Neural cell (in vitro differentiated cells): Measurements from ENCODE around the gene OR2F2. TPM values are rescaled to one million over a fixed set of nuclear protein-coding genes. Genes with fewer than 3 reads are reported as not detected.

Source experiments
- H2AFZ ChIP-seq: fragments of 200-600, 300-800 bp; sonication (generic), shearing (Covaris generic); 2 replicates; pipeline ENCODE4 v1.6.0; 2014; ENCODE audit warnings: low read depth, mild to moderate bottlenecking, antibody characterized with exemption, low read length, moderate library complexity
- H3F3A ChIP-seq: fragments of 200-600 bp; shearing (Covaris generic); 2 replicates; pipeline ENCODE4 v1.6.1; 2016; ENCODE audit warnings: mild to moderate bottlenecking, moderate library complexity, mixed read lengths, antibody characterized with exemption, low read length; ENCODE audit not compliant: insufficient read depth, poor library complexity, severe bottlenecking
- H3K27ac ChIP-seq: fragments of 200-600, 300-800 bp; sonication (generic), shearing (Covaris generic); 2 replicates; pipeline ENCODE4 v1.5.1; 2014; ENCODE audit warnings: mild to moderate bottlenecking, low read length, moderate library complexity
- H3K27me3 ChIP-seq: fragments of 300-800, 200-600 bp; sonication (generic), shearing (Covaris generic); 2 replicates; pipeline ENCODE4 v1.6.0; 2014; ENCODE audit warnings: mild to moderate bottlenecking, low read depth, low read length, moderate library complexity; ENCODE audit not compliant: insufficient read depth
- H3K36me3 ChIP-seq: fragments of 300-800, 200-600 bp; sonication (generic), shearing (Covaris generic); 2 replicates; pipeline ENCODE4 v1.5.1; 2014; ENCODE audit warnings: mild to moderate bottlenecking, antibody characterized with exemption, low read length, moderate library complexity; ENCODE audit not compliant: insufficient read depth
- H3K4me2 ChIP-seq: fragments of 300-800, 200-600 bp; sonication (generic), shearing (Covaris generic); 2 replicates; pipeline ENCODE4 v1.6.0; 2014; ENCODE audit warnings: mild to moderate bottlenecking, low read length
- H3K4me3 ChIP-seq: fragments of 300-800, 200-600 bp; sonication (generic), shearing (Covaris generic); 2 replicates; pipeline ENCODE4 v1.5.1; 2014; ENCODE audit warnings: mild to moderate bottlenecking, low read length, moderate library complexity
- H3K79me2 ChIP-seq: fragments of 200-600 bp; shearing (Covaris generic); replicated peaks from 2 replicates; pipeline ENCODE4 v1.6.0; 2014; ENCODE audit warnings: mild to moderate bottlenecking, low read length, moderate library complexity; ENCODE audit not compliant: insufficient read depth
- H3K9ac ChIP-seq: fragments of 300-800, 200-600 bp; sonication (generic), shearing (Covaris generic); 2 replicates; pipeline ENCODE4 v1.6.1; 2016; ENCODE audit warnings: mild to moderate bottlenecking, low read length, mixed read lengths
- H3K9me2 ChIP-seq: fragments of 200-600 bp; shearing (Covaris generic); 2 replicates; pipeline ENCODE4 v1.6.1; 2016; ENCODE audit warnings: mild to moderate bottlenecking, low read length, mixed read lengths; ENCODE audit not compliant: insufficient read depth
- H3K9me3 ChIP-seq: fragments of 200-600, 300-800 bp; sonication (generic), shearing (Covaris generic); 2 replicates; pipeline ENCODE4 v1.6.1; 2016; ENCODE audit warnings: mild to moderate bottlenecking, mixed run types, low read length, moderate library complexity, mixed read lengths
- H4K20me1 ChIP-seq: fragments of 200-600 bp; shearing (Covaris generic); 2 replicates; pipeline ENCODE4 v1.6.1; 2016; ENCODE audit warnings: mild to moderate bottlenecking, mixed run types; ENCODE audit not compliant: insufficient read depth
- EP300 ChIP-seq: fragments of 450-650 bp; conservative IDR thresholded peaks from 2 replicates; pipeline ENCODE4 v1.6.1; 2014; ENCODE audit warnings: antibody characterized with exemption, mild to moderate bottlenecking, moderate library complexity; ENCODE audit not compliant: poor library complexity, severe bottlenecking
- EZH2 ChIP-seq: fragments of 200-600, 300-800 bp; shearing (Covaris generic), sonication (generic); IDR thresholded peaks from 2 replicates; pipeline ENCODE4 v1.6.1; 2014; ENCODE audit warnings: antibody characterized with exemption, low read length, borderline replicate concordance, mild to moderate bottlenecking; ENCODE audit not compliant: insufficient read depth, poor library complexity, severe bottlenecking
- MXI1 ChIP-seq: fragments of 450-650 bp; conservative IDR thresholded peaks from 2 replicates; pipeline ENCODE4 v1.6.1; 2014; ENCODE audit warnings: antibody characterized with exemption, mild to moderate bottlenecking; ENCODE audit not compliant: poor library complexity, severe bottlenecking
- POLR2AphosphoS5 ChIP-seq: IDR thresholded peaks from 2 replicates; pipeline ENCODE4 v1.6.1; 2012
- RAD21 ChIP-seq: fragments of 450-650 bp; conservative IDR thresholded peaks from 2 replicates; pipeline ENCODE4 v1.6.1; 2014; ENCODE audit warnings: antibody characterized with exemption, mild to moderate bottlenecking, moderate library complexity
- SMC3 ChIP-seq: fragments of 450-650 bp; conservative IDR thresholded peaks from 2 replicates; pipeline ENCODE4 v1.6.1; 2014; ENCODE audit warnings: antibody characterized with exemption, mild to moderate bottlenecking, moderate library complexity; ENCODE audit not compliant: poor library complexity
- TAF1 ChIP-seq: IDR thresholded peaks from 2 replicates; pipeline ENCODE4 v1.6.1; 2012; ENCODE audit warnings: low read depth
- polyA plus RNA-seq: library from polyadenylated mRNA; depleted of rRNA; stranded (reverse); fragments of >200 nt; gene quantifications from 2 replicates; pipeline ENCODE4 v1.2.3, GENCODE V29; 2014
- TF ChIP-seq, protein P1 (sequence below): fragments of 450-650 bp; IDR thresholded peaks from 2 replicates; pipeline ENCODE4 v1.5.1; 2014; ENCODE audit warnings: antibody characterized with exemption, mild to moderate bottlenecking, moderate library complexity; ENCODE audit not compliant: poor library complexity, severe bottlenecking
- TF ChIP-seq, protein P2 (sequence below): IDR thresholded peaks from 2 replicates; pipeline ENCODE4 v1.6.1; 2012; ENCODE audit warnings: borderline replicate concordance

Gene OR2F2
- polyA plus RNA-seq, 1 donor from 2014 or later: not detected

DNA sequence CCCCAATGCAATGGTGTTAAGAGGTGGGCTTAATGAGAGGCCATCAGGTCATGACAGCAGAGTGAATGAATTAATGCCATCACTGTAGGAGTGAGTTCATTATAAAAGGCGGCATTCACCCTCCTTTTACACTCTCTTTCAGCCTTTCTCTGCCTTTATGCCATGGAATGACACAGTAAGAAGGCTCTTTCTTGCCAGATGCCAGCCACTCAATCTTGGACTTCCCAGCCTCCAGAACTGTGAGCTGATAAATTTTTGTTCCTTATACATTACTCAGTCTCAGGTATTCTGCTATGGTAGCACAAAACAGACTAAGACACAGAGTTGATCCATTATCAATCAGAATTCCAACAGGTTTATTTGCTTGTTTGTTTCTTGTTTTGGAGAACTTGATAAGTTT is 36.2 kb upstream of the OR2F2 start:
- Histone ChIP-seq H3K9me3 (no peaks in the 10 kb centered on the region), H4K20me1 (no peaks in the 10 kb centered on the region), H3K36me3 (no peaks in the 10 kb centered on the region), H3K4me3 (no peak overlapping the region), H3K9me2 (no peaks in the 10 kb centered on the region), H3K9ac (no peak overlapping the region), H3K27me3 (no peaks in the 10 kb centered on the region), H2AFZ (no peak overlapping the region), H3K27ac (no peak overlapping the region), H3K79me2 (peaks cover 72% of the 10 kb centered on the region), H3F3A (peaks cover 5% of the 10 kb centered on the region), H3K4me2 (no peak overlapping the region)
- TF ChIP-seq SMC3: no peak
- no peak for TF ChIP-seq POLR2AphosphoS5
- TF ChIP-seq TAF1: no peak
- TF ChIP-seq EZH2: no peak
- TF ChIP-seq, protein P1, sequence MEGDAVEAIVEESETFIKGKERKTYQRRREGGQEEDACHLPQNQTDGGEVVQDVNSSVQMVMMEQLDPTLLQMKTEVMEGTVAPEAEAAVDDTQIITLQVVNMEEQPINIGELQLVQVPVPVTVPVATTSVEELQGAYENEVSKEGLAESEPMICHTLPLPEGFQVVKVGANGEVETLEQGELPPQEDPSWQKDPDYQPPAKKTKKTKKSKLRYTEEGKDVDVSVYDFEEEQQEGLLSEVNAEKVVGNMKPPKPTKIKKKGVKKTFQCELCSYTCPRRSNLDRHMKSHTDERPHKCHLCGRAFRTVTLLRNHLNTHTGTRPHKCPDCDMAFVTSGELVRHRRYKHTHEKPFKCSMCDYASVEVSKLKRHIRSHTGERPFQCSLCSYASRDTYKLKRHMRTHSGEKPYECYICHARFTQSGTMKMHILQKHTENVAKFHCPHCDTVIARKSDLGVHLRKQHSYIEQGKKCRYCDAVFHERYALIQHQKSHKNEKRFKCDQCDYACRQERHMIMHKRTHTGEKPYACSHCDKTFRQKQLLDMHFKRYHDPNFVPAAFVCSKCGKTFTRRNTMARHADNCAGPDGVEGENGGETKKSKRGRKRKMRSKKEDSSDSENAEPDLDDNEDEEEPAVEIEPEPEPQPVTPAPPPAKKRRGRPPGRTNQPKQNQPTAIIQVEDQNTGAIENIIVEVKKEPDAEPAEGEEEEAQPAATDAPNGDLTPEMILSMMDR: no peak
- TF ChIP-seq, protein P2, sequence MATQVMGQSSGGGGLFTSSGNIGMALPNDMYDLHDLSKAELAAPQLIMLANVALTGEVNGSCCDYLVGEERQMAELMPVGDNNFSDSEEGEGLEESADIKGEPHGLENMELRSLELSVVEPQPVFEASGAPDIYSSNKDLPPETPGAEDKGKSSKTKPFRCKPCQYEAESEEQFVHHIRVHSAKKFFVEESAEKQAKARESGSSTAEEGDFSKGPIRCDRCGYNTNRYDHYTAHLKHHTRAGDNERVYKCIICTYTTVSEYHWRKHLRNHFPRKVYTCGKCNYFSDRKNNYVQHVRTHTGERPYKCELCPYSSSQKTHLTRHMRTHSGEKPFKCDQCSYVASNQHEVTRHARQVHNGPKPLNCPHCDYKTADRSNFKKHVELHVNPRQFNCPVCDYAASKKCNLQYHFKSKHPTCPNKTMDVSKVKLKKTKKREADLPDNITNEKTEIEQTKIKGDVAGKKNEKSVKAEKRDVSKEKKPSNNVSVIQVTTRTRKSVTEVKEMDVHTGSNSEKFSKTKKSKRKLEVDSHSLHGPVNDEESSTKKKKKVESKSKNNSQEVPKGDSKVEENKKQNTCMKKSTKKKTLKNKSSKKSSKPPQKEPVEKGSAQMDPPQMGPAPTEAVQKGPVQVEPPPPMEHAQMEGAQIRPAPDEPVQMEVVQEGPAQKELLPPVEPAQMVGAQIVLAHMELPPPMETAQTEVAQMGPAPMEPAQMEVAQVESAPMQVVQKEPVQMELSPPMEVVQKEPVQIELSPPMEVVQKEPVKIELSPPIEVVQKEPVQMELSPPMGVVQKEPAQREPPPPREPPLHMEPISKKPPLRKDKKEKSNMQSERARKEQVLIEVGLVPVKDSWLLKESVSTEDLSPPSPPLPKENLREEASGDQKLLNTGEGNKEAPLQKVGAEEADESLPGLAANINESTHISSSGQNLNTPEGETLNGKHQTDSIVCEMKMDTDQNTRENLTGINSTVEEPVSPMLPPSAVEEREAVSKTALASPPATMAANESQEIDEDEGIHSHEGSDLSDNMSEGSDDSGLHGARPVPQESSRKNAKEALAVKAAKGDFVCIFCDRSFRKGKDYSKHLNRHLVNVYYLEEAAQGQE: no peak
- TF ChIP-seq MXI1: no peak
- TF ChIP-seq RAD21: no peak
- no peak for TF ChIP-seq EP300

- H3K79me2 ChIP-seq: peaks cover 57% of the 10 kb centered on the region
- peak overlapping the region; percentile 94 for H3K4me3 ChIP-seq
- H3K27ac ChIP-seq: peak overlapping the region; percentile 94
- H3K4me2 ChIP-seq: peak overlapping the region; percentile 61
- H3K9ac ChIP-seq: peak overlapping the region; percentile 91
- no peaks in the 10 kb centered on the region for H3K27me3 ChIP-seq
- H2AFZ ChIP-seq: no peak overlapping the region
- H4K20me1 ChIP-seq: no peaks in the 10 kb centered on the region
- no peaks in the 10 kb centered on the region for H3K9me2 ChIP-seq
- TF ChIP-seq MXI1 (no peak), SMC3 (no peak), EZH2 (no peak), RAD21 (no peak), TAF1 (no peak), POLR2AphosphoS5 (no peak), EP300 (no peak)
- TF ChIP-seq, protein P2: no peak
- no peaks in the 10 kb centered on the region for H3K9me3 ChIP-seq
- H3K36me3 ChIP-seq: no peaks in the 10 kb centered on the region
- H3F3A ChIP-seq: peaks cover 5% of the 10 kb centered on the region
Measured at GRCh38 chr7:143900230-143900766, 34.7 kb upstream of the OR2F2 start.
